M059J (cell line): ENCODE results near the gene LILRA2. TPM values are rescaled to one million over a fixed set of nuclear protein-coding genes. Genes with fewer than 3 reads are reported as not detected.
"Not testable (repeated sequence)": the region's sequence is repeated elsewhere in the genome, so short reads cannot be mapped to it uniquely, and the experiment has no call there.

Source experiments
- DNase-seq: peaks from one replicate; pipeline ENCODE4 v3.0.0-alpha.2; 2012; ENCODE audit warnings: low read depth
- total RNA-seq: library from RNA; depleted of rRNA; stranded (reverse); fragments of >200 nt; shearing (Covaris generic); gene quantifications from 2 replicates; pipeline ENCODE4 v1.2.3, GENCODE V29; 2014

The LILRA2 gene
- total RNA-seq, 1 experiment from 2014 or later = not detected

DNA sequence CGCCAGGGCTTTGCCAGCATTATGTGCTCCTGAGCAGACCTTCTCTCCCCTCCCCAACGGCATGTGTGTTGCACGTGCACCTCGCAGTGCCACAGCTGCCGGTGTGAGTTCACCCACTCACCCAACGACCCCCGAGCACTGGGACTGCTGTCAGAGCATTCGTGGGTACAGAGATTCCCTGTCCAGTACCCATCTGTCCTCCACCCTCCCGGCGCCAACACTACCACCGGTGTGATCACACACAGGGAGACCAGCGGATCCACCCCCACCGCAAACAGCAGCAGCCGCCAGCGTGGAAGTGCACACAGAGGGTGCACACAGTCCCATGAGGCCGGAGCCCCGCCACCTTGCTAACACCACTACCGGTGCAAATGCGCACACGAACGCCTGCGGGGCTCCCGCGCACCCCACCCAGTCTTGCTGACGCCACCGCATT is 35.8 kb downstream of the LILRA2 start:
- no peak for DNase-seq

DNA sequence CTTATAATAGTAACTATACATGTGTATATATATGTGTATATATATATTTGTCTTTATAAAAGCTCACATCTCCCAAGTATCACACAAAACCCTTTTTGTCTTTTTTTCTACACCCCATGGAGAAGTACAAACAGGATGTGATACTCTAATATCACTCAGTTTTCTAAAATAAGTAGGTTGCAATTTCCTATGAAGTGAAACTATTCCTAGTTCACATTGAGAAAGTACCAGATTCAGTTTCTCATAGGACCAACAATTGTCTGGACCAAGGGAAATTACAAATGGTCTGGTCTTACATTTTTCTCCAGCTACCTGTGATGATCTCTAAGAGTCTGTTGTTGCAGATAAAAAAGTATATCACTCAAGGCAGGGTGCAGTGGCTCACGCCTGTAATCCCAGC is 38.8 kb downstream of the LILRA2 start:
- no peak for DNase-seq

DNA sequence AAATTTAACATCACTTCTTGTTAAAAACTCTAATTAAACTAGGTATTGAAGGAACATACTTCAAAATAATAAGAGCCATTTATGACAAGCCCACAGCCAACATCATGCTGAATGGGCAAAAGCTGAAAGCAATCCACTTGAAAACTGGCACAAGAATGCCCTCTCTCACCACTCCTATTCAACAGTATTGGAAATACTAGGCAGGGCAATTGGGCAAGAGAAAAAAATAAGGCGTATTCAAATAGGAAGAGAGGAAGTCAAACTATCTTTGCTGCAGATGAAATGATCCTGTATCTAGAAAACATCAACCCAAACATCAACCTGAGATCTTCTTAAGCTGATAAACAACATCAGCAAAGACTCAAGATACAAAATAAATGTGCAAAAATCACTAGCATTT is 41.1 kb downstream of the LILRA2 start:
- no peak for DNase-seq

DNA sequence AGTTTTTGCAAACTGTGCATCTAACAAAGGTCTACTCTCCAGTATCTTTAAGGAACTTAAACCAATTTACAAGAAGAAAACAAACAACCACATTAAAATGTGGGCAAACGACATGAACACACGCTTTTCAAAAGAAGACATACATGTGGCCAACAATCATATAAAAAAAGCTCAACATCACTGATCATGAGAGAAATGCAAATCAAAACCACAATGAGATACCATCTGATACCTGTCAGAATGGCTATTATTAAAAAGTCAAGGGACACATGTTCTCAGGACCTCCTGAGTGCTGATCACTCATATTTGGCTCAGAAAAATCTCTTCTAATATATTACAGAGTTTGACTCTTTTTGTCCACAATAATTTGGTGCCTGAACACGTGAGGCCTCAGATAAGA is 42.5 kb downstream of the LILRA2 start:
- DNase-seq = no peak

DNA sequence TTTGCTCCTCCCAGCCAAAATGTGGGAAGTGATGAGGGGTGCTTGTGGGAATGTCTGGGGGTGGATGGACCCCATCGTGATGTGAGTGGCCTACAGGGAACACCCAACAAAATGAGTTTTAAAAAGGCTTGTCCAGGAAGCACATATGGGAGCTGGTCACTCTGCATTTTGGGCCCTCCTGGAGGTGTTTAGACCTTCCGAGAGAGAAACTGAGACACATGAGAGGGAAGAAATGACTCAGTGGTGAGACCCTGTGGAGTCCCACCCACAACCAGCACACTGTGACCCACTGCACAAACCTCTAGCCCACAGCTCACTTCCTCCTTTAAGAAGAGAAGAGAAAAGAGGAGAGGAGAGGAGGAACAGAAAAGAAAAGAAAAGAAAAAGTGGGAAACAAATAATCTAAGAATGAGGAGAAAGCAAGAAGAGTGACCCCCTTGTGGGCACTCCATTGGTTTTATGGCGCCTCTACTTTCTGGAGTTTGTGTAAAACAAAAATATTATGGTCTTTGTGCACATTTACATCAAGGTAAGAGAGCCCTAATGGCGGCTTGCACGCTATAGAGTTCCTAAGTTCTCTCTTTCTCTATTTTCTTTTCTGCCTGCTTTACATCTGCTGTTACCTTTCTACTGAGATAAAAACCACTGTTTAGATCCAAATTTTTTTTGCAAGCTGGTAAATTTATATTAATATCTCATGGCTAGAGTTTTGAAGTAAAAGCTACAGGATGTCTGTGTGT is 43.4 kb downstream of the LILRA2 start:
- no peak for DNase-seq

DNA sequence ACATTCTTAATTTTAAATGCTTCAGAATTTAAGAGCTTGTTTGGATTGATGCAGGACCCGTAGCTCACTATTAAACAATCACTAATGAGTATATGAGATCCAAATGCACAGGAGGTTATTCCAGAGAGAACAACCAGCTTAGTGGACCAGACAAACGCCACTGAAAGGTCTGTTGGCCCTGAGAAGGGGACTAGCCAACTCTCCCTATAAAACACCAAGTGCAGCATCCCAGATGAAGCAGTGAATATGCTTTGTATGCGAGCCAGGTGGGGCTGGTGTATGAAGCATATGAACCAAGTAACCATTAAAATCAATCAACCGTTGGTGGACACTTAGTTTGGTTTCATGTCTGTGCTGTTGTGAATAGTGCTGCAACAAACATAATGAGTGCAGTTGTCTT is 46.9 kb downstream of the LILRA2 start:
- no peak for DNase-seq

DNA sequence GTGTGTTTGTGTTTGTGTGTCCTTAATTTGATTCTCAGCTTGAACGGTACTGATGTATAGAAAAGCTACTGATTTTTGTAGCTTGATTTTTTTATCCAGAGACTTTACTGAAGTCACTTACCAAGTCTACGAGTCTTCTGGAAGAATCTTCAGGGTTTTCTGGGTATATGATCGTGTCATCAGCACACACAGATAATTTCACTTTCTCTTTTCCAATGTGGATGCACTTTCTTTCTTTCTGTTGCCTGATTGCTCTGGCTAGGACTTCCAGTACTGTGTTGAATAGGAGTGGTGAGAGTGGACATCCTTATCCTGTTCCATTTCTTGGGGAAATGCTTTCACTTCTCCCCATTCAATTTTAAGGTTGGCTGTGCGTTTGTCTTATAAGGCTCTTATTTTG is 48.8 kb downstream of the LILRA2 start:
- no peak for DNase-seq

DNA sequence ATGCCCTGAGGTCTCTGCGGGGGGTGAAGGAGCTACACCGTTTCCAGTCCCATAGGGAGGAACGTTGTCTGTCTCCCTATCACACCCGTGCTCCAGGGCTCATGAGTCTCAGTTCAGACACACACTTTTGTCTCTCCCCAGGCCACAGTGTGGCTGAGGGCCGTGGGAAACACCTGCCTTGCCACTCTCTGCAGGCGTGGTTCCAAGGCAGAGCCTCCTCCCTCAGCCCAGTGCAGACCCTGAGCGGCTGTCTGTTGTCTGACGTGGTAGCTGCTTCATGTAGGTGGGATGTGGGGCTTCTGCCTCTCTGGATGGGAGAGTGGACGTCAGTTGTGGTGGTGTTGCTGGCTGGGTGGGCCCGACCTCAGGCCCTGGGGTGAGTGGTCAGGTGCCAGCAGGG is 50.6 kb downstream of the LILRA2 start:
- DNase-seq = not testable (repeated sequence)

DNA sequence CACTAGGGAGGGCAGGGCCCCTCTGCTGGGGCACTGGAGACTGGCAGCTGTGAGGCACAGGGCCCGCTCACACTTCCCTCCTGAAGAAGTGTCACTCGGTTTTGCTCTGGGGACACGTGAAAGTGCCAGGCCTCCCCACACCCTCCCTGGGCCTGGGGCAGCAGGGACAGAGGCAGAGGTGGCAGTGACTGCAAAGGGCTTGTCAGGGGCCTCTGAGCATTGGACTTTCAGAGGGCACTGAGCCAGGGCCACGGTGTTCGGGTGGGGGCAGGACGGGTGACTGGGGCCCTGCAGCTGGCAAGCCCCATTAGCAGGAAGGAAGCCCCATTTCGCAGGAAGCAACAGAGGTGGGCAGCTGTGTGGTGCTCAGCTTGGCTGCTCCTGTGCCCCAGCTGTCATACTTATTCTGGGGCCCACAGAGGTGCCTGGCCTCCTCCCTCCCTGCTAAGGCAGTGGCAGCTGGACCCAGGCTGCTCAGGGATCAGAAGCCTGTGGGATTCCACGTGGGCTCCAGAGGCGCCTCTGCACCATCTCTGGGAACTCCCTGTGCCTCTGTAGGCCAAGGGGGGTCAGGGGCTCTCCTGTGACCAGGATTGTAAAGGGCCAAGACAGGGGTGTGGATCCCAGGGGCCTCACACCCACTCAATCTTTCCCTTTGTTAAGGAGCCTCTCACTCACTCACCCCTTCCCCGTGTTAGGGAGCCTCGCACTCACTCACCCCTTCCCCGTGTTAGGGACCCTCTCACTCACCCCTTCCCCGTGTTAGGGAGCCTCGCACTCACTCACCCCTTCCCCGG is 51.5 kb downstream of the LILRA2 start:
- DNase-seq = not testable (repeated sequence)

DNA sequence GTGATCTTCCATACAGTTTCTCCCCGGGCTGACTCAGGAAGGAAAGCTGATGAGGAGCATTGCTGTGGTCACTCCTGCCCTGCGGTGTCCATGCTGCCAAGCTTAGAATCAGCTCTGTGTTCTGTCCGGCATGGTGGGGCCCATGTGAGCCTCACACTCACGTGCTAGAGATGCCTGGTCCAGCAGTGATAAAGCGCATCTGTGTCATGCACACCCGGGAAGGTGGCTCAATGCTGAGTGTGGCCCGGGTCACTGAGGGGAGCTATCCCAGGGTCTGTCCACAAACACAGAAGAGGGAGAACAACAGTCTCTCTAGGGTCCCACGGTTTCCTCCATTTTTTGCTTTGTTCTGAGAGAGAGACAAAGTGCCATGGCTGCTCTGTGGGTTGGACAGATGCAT is 53.2 kb downstream of the LILRA2 start:
- no peak for DNase-seq

DNA sequence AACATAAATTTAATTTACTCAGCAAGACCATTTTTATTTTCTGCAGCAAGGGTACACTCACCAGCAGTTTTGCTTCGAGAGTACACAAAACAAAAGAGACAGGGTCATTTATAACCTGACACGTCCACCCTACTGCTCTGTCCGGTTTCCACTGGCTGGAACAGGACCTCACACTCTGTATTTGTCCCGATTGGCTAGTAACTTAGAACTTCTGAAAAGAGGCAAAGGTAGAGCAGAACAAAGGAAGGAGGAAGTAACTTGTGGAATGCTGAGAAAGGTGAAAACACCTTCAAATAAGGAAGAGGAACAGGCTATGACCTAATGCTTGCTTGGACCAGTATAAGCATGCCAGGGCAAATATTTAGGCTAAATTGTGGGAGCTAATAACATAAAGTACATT is 54.3 kb downstream of the LILRA2 start:
- not testable (repeated sequence) for DNase-seq

DNA sequence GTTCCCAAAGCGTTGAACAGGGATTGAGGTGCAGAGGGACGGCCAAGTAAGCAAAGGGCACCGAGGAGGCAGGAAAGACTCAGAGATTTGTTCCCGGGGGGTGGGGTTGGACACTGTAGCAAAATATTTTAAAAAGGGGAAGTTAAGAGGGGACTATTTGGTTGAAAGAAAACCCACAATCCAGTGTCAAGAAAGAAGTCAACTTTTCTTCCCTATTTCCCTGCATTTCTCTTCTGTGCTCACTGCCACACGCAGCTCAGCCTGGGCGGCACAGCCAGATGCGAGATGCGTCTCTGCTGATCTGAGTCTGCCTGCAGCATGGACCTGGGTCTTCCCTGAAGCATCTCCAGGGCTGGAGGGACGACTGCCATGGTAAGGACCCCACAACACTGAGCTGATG is 56.7 kb downstream of the LILRA2 start, which contains the start of gene LILRB1:
Gene LILRB1 (plus strand): TSS at position 223 of the 400 bp plus-strand sequence. CDS start 590 bp downstream, outside the sequence.
- DNase-seq = not testable (repeated sequence)

DNA sequence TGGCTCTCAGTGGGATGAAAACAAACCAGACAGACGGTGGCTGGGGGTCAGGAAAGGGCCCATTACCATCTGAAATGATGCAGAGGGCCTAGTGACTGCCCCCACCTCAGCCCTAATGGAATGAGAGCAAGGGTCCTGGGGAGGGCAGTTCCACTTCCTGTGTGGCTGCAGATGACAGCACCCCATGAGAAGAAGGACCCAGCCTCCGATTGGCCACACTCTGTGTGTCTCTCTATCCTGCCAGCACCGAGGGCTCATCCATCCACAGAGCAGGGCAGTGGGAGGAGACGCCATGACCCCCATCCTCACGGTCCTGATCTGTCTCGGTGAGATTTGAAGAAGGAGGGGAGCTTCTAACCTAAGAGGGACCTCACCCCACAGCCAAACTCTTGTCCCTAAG is 57.2 kb downstream of the LILRA2 start:
- DNase-seq = no peak

DNA sequence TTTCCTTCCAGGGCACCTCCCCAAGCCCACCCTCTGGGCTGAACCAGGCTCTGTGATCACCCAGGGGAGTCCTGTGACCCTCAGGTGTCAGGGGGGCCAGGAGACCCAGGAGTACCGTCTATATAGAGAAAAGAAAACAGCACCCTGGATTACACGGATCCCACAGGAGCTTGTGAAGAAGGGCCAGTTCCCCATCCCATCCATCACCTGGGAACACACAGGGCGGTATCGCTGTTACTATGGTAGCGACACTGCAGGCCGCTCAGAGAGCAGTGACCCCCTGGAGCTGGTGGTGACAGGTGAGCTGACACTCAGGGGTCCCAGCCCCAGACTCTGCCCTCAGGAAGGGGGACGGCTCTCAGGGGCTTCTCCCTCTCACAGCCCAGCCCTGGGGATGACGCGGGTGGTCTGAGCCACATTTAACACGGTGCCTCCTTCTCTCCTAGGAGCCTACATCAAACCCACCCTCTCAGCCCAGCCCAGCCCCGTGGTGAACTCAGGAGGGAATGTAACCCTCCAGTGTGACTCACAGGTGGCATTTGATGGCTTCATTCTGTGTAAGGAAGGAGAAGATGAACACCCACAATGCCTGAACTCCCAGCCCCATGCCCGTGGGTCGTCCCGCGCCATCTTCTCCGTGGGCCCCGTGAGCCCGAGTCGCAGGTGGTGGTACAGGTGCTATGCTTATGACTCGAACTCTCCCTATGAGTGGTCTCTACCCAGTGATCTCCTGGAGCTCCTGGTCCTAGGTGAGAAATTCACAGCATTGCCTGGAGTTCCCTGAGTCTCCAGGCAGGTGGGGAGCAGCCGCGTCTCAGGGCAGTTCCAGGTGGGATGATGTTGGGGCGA is 58.1 kb downstream of the LILRA2 start:
- DNase-seq = not testable (repeated sequence)

DNA sequence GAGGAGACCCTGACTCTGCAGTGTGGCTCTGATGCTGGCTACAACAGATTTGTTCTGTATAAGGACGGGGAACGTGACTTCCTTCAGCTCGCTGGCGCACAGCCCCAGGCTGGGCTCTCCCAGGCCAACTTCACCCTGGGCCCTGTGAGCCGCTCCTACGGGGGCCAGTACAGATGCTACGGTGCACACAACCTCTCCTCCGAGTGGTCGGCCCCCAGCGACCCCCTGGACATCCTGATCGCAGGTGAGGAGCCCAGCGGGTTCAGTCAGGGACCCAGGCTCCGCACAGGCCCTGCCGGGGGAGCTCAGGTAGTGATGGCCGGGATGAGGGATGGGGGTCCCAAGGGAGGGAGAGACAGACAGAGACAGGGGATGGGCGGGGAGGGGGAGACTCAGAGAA is 58.9 kb downstream of the LILRA2 start:
- not testable (repeated sequence) for DNase-seq

DNA sequence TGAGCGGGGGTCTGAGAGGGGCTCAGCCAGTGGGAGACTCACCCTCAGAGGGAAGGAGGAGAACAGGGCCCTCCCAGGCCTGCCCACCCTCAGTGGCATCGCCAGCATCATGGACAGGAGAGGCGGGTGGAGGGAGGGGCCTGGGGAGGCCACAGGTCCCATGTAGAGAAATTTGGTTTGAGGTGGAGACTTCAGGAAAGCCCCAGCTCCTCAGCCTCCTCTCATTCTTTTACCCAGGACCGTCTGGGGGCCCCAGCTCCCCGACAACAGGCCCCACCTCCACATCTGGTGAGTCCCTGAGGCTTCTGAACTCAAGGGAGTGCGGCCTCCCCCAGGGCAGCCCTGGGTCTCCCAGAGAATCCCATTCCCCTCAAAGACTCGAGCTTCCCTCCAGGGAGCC is 59.8 kb downstream of the LILRA2 start:
- DNase-seq = no peak

DNA sequence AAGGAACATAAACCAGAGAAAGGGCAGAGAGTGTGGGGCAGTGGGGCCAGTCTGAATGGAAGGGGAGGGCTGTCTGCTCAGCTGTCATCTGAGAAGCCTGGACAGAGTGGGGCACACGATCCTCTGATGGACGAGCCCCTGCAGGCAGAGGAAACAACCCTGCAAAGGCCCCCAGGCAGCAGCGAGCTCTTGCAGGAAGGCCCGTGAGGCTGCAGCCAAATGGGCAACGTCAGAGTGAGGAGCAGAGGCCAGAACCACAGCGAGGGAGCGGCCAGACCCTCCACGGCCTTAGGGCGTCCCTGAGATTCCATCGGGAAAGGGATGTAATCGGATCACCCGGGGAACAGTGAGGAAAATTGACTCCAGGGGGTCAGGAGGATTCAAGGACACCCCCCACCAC is 62.5 kb downstream of the LILRA2 start:
- DNase-seq = not testable (repeated sequence)

DNA sequence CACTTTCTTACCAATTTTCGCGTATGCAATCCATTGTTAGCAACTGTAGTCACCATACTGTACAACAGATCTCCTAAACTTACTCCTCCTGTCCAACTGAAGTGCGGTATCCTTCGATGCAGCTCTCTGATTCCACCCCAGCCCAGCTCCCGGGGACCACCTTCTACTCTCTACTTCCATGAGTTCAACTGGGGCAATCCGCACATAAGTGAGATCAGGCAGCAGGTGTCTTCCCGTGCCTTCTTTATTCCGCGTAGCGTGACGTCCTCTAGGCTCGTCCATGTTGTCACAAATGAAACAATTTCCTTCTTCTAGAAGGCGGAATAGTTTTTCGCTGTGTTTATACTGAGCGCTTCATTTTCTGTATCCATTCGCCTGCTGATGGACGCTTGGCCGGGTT is 65.1 kb downstream of the LILRA2 start:
- DNase-seq = no peak
